ENCODE data around the gene CCDC85B.

GRCh38 chr11:65870307-65870658 is 20.2 kb upstream of the CCDC85B start:
- TF ChIP-seq, protein P1, sequence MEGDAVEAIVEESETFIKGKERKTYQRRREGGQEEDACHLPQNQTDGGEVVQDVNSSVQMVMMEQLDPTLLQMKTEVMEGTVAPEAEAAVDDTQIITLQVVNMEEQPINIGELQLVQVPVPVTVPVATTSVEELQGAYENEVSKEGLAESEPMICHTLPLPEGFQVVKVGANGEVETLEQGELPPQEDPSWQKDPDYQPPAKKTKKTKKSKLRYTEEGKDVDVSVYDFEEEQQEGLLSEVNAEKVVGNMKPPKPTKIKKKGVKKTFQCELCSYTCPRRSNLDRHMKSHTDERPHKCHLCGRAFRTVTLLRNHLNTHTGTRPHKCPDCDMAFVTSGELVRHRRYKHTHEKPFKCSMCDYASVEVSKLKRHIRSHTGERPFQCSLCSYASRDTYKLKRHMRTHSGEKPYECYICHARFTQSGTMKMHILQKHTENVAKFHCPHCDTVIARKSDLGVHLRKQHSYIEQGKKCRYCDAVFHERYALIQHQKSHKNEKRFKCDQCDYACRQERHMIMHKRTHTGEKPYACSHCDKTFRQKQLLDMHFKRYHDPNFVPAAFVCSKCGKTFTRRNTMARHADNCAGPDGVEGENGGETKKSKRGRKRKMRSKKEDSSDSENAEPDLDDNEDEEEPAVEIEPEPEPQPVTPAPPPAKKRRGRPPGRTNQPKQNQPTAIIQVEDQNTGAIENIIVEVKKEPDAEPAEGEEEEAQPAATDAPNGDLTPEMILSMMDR (IDR thresholded peaks at IDR 0.05), result no peak
- TF ChIP-seq POLR2A (IDR thresholded peaks at IDR 0.05), result no peak

Data from right lobe of liver (tissue), 4 donors.